ENCODE data around the gene OR1L6. TPM values are rescaled to one million over a fixed set of nuclear protein-coding genes. Genes with fewer than 3 reads are reported as not detected.

Gene OR1L6
- total RNA-seq, 4 donors from 2014 or later: not detected

DNA sequence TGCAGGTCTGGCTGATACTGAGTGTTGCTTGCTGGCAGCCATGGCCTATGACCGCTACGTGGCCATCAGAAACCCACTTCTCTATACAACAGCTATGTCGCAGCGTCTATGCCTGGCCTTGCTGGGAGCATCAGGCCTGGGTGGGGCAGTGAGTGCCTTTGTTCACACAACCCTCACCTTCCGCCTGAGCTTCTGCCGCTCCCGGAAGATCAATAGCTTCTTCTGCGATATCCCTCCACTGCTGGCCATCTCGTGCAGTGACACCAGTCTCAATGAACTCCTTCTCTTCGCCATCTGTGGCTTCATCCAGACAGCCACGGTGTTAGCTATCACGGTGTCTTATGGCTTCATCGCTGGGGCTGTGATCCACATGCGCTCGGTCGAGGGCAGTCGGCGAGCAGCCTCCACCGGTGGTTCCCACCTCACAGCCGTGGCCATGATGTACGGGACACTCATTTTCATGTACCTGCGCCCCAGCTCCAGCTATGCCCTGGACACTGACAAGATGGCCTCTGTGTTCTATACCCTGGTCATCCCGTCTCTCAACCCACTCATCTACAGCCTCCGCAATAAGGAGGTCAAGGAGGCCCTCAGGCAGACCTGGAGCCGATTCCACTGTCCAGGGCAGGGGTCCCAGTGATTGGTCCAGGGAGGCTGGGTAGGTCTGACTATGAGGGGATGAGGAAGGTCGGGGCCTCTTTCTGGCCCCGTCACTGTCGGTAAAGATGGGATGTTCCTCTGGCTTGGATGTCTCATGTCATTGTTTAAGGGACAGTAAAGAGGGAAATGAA, 47.3 kb downstream of the OR1L6 start:
- Histone ChIP-seq H3K4me3 (replicated peaks in 1 of 3) (no peak overlapping the region), H3K27ac (no peak overlapping the region), H3K4me1 (no peaks in the 10 kb centered on the region), H3K9me3 (no peaks in the 10 kb centered on the region), H3K36me3 (no peaks in the 10 kb centered on the region), H3K27me3 (no peaks in the 10 kb centered on the region)
- no peak for TF ChIP-seq POLR2A (IDR thresholded peaks at IDR 0.05)
- TF ChIP-seq, protein P1, sequence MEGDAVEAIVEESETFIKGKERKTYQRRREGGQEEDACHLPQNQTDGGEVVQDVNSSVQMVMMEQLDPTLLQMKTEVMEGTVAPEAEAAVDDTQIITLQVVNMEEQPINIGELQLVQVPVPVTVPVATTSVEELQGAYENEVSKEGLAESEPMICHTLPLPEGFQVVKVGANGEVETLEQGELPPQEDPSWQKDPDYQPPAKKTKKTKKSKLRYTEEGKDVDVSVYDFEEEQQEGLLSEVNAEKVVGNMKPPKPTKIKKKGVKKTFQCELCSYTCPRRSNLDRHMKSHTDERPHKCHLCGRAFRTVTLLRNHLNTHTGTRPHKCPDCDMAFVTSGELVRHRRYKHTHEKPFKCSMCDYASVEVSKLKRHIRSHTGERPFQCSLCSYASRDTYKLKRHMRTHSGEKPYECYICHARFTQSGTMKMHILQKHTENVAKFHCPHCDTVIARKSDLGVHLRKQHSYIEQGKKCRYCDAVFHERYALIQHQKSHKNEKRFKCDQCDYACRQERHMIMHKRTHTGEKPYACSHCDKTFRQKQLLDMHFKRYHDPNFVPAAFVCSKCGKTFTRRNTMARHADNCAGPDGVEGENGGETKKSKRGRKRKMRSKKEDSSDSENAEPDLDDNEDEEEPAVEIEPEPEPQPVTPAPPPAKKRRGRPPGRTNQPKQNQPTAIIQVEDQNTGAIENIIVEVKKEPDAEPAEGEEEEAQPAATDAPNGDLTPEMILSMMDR (IDR thresholded peaks at IDR 0.05): no peak
- intact Hi-C loops (cut with DNase I): no loop called here
- 94% methylated on average over 27 to 28 of the region's 28 CpGs for WGBS, 2 donors
- DNase-seq: no peak

DNA sequence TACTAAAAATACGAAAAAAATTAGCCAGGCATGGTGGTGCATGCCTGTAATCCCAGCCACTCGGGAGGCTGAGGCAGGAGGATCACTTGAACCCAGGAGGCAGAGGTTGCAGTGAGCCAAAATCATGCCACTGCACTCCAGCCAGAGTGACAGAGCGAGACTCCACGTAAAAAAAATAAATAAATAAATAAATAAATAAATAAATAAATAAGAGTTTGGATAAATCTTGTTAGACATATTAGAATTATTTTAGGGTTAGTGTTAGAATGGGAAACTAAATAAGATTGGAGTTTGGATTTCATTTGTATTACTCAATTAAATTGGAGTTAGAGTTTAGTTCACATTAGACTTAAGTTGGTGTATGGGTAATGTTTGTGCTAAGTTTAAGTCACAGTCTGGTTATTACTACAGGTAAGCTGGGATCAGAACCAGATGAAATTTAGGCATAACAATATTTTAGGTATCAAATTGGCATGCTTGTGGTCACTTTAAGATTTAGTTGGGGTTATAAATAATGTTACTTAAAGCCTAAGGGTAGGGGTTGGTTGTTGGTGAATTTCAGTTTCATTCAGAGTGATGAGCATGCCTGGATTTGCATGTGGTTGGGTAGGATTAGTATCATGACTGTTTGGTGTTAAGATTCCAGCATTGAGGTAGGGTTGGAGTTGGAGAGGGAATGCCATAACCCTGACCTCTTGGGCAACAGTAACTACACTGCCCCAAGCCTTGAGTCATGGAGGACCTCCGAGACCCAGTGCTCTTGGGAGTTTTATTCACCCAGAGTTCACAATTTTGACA, 50.0 kb downstream of the OR1L6 start:
- DNase-seq: no peak
- Histone ChIP-seq H3K9me3 (no peaks in the 10 kb centered on the region), H3K27me3 (no peaks in the 10 kb centered on the region), H3K4me3 (replicated peaks in 1 of 3) (no peak overlapping the region), H3K27ac (no peak overlapping the region), H3K4me1 (no peaks in the 10 kb centered on the region), H3K36me3 (no peaks in the 10 kb centered on the region)
- no peak for TF ChIP-seq POLR2A (IDR thresholded peaks at IDR 0.05)
- TF ChIP-seq, protein P1 (IDR thresholded peaks at IDR 0.05): no peak
- 88 to 90% methylated on average over 5 of the region's 5 CpGs for WGBS, 2 donors
- intact Hi-C loops (cut with DNase I): no loop called here

DNA sequence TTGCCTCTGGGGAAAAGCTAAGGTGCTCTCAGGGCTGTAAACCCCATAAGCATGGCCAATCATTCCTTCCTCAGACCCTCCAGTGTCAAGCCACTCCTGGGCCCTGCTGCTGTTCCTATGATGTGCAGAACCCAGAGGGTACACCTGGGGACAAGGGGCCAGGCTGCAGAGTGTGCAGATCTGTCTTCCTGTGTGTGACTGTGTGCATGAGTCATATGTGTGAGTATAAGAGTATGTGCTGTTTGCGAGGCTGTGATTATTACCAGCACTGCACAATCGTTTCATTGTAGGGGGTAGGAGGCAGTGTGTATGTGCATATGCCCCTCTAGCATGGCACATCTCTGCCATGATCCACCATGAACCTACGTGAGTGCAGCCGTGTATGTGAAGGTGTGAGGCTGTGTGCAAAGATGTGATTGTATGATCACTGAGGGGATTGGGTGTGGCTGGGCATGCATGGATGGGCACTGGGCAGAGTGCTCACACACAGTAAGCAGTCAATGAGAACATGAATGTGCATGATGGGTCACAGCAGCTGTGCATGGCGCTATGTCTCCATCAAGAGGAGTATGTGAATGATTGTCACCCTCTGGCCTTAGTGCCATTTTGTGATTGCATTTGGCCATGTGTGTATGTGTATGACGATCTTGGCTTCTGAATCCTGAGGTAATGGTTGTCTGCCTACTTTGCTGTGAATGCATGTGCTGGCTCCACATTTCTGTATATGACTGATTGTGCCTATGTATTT, 55.4 kb downstream of the OR1L6 start:
- no peak for DNase-seq
- Histone ChIP-seq H3K9me3 (no peaks in the 10 kb centered on the region), H3K27ac (no peak overlapping the region), H3K27me3 (no peaks in the 10 kb centered on the region), H3K36me3 (no peaks in the 10 kb centered on the region), H3K4me3 (replicated peaks in 1 of 3) (no peak overlapping the region), H3K4me1 (no peaks in the 10 kb centered on the region)
- no peak for TF ChIP-seq POLR2A (IDR thresholded peaks at IDR 0.05)
- TF ChIP-seq, protein P1 (IDR thresholded peaks at IDR 0.05): no peak
- intact Hi-C loops (cut with DNase I): no loop called here
- 79 to 91% methylated on average over 6 of the region's 6 CpGs for WGBS, 2 donors

Other genes with a start within 250 kb of the OR1L6 start
- gene OR1J2, start 231.5 kb upstream of the OR1L6 start, total RNA-seq: not detected
- not detected for gene OR1J4, start 223.2 kb upstream of the OR1L6 start, total RNA-seq
- not detected for gene OR1N1, start 215.0 kb upstream of the OR1L6 start, total RNA-seq
- not detected for gene OR1N2, start 189.2 kb upstream of the OR1L6 start, total RNA-seq
- gene OR1L8, start 158.9 kb upstream of the OR1L6 start, total RNA-seq: 1 to 10 TPM in 1 of 4 donors, under 1 TPM in 2, not detected in 1; 0.45 to 1.0 (median 0.94) TPM
- gene OR1Q1, start 127.6 kb upstream of the OR1L6 start, total RNA-seq: not detected
- 1 to 10 TPM in 2 of 4 donors, under 1 TPM in 1, not detected in 1; 0.67 to 2.0 (median 1.1) TPM for gene OR1B1, start 84.7 kb upstream of the OR1L6 start, total RNA-seq
- not detected for gene OR1L1, start 80.6 kb upstream of the OR1L6 start, total RNA-seq
- gene OR1L3, start 67.2 kb upstream of the OR1L6 start, total RNA-seq: not detected
- gene OR1L4, start 18.3 kb upstream of the OR1L6 start, total RNA-seq: not detected
- not detected for gene OR5C1, start 46.6 kb downstream of the OR1L6 start, total RNA-seq
- not detected for gene OR1K1, start 57.8 kb downstream of the OR1L6 start, total RNA-seq
- 10 to 100 TPM; 17.5 to 31.6 (median 21.1) TPM for gene PDCL, start 86.3 kb downstream of the OR1L6 start, total RNA-seq
- gene RC3H2, start 163.1 kb downstream of the OR1L6 start, total RNA-seq: 10 to 100 TPM; 43.1 to 91.2 (median 52.9) TPM
- 10 to 100 TPM; 12.3 to 16.4 (median 14.2) TPM for gene ZBTB6, start 171.0 kb downstream of the OR1L6 start, total RNA-seq
- gene ZBTB26, start 189.2 kb downstream of the OR1L6 start, total RNA-seq: 10 to 100 TPM; 10.9 to 15.6 (median 12.7) TPM
- 100 to 1,000 TPM in 3 of 4 donors, 10 to 100 TPM in 1; 90.7 to 144 (median 127) TPM for gene RABGAP1, start 198.7 kb downstream of the OR1L6 start, total RNA-seq